ENCODE results near the gene GABBR2.

- TF ChIP-seq CTCF (IDR thresholded peaks at IDR 0.05) = no peak
- TF ChIP-seq EP300 (IDR thresholded peaks at IDR 0.05) = no peak
- no peak for TF ChIP-seq POLR2A (IDR thresholded peaks at IDR 0.05)
Measured at GRCh38 chr9:98599566-98600216, 109.0 kb downstream of the GABBR2 start.

All from suprapubic skin (tissue), 3 donors.